GM18907 (cell line): Measurements from ENCODE around the gene DKKL1.
"Not testable (repeated sequence)": the region's sequence is repeated elsewhere in the genome, so short reads cannot be mapped to it uniquely, and the experiment has no call there.

Experiments
- ATAC-seq: cut with Tn5 transposase; IDR thresholded peaks from one replicate; pipeline ENCODE4 v1.9.1; 2021; ENCODE audit warnings: mild to moderate bottlenecking, moderate library complexity; ENCODE audit not compliant: unreplicated experiment

The DKKL1 gene

DNA sequence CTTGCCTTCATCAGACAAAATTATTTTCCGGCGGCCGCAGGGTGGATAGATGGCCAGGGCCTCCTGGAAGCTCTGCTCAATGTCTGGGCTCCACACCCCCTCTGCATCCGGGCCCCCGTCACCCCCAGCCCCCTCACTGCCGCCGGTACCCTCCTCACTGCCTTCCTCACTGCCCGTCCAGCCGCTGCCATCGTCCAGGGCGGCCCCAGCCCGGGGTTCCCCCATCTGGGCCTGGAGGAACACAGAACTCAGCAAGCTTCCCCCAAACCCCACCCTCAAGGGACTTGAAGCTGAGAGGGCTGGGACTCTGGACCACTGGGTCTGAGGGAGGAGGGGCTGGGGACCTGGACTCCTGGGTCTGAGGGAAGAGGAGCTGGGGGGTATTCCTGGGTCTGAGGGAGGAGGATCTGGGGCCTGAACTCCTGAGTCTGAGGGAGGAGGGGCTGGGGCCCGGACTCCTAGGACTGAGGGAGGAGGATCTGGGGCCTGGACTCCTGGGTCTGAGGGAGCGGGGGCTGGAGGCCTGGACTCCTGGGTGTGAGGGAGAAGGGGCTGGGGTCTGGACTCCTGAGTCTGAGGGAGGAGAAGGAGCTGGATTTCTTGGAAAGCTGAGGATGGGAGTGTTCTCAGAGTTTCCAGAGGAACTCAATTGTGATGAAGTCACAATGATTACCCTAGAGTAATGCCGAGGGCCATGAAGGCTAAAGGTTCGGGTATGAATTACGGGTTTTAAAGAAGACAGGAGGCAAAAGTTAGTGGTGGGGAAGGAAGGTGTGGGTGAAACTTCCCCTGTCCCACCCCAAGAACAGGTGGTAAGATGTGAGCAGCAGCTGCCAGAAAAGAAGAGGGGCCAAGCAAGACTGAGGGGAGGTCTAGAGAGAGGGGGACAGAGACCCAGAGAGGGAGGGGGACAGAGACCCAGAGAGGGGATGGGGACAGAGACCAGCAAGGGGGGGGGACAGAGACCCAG, 3.5 kb upstream of the DKKL1 start:
- ATAC-seq = no peak

DNA sequence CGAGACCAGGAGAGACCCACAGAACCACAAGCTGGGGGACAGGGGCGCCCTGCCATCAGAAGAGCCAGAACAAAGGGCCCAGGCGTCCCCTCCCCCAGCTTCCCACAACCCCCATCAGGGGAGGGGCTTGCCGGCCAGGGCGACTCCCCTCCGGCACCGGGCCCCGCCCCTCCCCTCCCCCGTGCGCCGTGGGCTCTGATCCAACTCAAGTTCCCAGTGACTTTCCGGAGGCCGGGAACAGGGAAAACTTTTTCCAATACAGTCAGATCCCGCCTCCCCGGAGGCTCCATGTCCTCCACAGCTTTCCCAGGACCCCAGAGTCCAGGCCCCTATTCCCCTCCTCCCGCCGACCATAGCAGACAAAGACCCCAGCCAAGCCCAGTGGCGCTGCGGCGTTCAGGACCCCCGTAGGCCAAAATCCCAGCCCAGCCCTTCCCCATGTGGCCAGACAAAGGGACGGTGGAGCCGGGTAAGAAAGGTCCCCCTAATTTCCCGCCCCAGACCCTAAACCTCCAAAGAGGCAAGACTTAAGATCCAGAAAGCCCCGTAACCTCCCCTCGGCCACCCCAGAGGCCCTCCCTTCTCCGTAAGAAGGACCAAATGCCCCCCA, 2.1 kb upstream of the DKKL1 start:
- no peak for ATAC-seq

DNA sequence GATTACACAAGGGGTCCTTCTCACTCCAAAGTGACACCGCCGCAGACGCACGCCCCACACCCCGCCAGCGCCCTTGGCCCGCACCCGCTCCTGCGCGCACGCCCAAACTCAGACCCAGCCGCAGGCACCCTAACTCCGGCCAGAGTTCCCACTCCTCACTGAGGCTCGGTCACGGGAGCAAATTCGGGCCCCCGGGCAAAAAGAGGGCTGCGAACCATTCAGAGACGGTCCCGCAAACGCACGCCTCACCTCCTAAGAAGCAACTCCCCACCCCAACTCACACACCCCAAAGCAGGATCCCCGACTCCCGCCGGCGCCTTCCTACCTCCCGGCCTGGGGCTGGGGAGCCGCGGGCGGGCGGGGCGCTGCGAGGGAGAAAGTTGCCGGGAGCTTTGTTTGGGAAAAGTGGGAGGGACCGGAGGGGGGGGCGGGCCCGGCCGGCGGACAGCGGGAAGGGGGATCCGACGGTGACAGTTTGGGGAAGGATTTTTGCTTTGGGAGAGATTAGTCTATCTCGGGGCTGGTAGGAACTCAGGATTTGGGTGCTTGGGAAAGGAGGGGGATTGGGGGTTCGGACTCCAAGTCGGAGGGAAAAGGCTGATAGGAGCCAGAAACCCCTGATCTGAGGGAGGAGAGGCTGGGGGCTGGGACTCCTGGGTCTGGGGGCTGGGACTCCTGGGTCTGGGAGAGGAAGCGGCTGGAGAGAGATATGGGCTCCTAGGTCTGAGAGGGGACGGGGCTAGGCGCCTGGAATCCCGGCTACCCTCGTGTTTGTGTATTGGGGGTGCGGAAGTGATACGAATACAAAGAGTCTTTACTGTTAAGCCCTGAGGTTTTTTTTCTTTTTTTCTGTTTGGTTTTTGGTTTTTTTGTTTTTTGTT, 1.4 kb upstream of the DKKL1 start, which contains the start of gene TEAD2:
TEAD2 (minus strand) TSS at position 369 of the 881 bp plus-strand sequence. CDS start 2,341 bp downstream, outside the sequence.
- no peak for ATAC-seq

DNA sequence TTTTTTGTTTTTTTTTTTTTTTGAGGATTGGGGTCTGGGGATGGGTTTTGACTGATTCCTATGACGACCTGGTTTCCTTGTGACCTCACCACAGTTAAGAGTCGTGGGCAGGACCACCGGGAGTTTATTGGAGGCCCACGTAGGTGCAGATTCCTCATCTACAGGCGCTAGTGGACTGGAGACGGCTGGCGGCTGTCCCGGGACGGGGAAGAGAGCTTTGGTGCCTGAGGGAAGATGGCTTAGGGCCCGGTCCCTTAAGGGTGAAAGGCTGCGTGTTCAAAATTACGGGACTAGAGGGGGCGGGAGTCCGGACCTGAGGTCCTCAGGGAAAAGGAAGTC, 779 bp upstream of the DKKL1 start:
- no peak for ATAC-seq

DNA sequence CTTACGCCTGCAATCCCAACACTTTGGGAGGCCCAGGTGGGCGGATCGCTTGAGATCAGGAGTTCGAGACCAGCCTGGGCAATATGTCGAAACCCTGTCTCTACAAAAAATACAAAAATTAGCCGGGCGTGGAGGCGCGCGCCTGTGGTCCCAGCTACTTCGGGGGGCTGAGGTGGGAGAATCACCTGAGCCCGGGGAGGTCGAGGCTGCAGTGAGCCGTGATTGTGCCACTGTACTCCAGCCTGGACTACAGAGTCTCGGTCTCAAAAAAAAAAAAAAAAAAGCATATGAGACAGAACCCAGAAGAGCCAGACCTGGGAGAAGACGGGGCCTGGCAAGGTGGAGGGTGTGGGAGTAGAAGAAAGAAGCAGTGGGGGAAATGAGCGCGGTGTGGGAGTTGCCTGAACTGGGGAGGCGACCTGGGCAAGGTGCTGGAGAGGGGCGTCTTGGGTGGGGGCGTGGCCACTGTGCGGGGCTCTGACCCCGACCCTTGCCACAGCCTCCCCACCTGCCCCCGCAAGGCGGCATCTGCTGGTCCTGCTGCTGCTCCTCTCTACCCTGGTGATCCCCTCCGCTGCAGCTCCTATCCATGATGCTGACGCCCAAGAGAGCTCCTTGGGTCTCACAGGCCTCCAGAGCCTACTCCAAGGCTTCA, 533 bp downstream of the DKKL1 start:
- ATAC-seq = no peak

DNA sequence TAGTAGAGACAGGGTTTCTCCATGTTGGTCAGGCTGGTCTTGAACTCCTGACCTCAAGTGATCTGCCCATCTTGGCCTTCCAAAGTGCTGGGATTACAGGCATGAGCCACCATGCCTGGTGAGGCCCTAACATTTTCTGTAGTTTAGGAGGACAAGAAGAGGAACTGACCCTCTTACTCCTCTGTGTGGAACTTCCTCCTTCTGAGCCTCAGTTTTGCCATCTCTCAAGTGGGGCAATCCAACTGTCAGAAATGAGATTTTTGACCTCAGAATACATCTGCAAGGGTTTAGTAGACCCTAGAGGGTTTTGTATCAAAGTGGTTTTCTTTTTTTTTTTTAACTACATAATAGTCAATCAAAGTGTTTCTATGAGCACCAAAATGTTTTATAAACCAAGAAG, 2.4 kb downstream of the DKKL1 start:
- no peak for ATAC-seq

DNA sequence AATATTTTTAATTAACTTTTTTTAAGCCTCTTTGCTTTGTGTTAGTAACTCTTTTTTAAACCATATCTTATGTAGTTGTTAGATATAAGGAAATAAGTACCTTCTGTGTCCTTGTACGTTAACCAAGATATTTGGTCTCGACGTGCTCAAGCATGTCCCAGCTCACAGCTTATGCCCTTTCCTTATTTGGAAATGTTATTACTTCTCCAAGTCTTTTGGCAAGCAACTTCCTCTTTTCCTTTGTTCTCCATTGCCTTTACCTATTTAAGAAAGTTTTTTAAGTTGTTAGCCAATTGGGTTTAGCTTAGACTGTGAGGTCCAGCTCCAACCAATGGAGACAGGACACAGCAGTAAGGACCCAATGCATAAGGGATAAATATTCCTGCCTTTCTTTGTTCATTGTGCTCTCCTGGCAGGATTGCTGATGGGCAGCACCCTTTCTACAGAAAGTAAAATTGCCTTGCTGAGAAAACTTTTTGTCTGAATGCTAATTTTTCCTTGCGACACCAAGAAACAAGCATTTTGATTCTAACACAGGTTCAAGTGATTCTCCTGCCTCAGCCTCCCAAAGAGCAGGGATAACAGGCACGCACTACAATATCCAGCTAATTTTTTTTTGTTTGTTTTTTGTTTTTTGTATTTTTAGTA, 5.2 kb downstream of the DKKL1 start:
- ATAC-seq = no peak

DNA sequence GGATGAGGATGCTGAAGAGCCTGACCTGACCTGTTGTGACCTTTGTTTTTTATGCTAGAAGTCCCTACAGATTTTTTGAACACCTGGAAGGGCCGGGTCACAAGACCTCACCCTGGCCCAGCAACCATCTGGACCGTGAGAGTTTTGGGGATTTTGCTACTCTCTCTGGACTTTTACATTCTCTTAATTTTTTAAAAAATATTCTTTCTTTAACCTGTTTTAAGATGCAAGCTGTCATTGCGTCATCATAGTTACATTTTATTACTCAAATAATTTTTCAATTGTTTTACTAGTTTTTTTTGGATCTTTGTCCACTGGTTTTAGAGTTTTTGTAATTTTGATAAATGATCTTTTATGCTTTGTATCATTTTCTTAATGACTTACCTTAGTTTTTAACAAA, 7.5 kb downstream of the DKKL1 start:
- no peak for ATAC-seq

DNA sequence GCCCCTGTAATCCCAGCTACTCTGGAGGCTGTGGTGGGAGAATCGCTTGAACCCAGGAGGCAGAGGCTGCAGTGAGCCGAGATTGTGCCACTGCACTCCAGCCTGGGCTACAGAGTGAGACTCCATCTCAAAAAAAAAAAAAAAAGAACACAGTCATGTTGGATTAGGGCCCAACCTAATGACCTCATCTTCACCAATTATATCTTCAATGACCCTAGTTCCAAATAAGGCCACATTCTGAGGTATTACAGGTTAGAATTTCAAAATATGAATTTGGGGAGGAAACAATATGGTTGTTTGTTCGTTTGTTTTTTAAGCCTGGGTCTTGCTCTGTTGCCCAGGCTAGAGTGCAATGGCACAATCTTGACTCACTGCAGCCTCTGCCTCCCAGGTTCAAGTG, 9.5 kb downstream of the DKKL1 start:
- ATAC-seq = not testable (repeated sequence)

DNA sequence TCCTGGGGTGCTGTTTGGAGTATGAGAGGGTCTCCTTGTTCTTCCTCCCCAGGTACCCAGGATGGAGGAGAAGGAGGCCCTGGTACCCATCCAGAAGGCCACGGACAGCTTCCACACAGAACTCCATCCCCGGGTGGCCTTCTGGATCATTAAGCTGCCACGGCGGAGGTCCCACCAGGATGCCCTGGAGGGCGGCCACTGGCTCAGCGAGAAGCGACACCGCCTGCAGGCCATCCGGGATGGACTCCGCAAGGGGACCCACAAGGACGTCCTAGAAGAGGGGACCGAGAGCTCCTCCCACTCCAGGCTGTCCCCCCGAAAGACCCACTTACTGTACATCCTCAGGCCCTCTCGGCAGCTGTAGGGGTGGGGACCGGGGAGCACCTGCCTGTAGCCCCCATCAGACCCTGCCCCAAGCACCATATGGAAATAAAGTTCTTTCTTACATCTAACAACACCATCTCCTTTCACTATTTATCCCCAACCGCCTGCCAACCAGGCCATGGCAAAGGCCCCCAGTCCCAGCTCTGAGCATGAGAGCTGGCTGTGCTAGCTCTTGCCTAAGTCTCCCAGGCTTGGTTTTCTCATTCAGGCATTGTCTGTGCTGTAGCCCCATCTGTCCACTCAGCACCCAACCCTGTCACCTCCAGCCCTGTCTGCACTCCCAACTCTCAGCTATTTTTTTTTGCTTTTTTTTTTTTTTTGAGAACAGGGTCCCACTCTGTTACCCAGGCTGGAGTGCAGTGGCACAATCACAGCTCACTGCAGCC, 11.2 kb downstream of the DKKL1 start:
- no peak for ATAC-seq

DNA sequence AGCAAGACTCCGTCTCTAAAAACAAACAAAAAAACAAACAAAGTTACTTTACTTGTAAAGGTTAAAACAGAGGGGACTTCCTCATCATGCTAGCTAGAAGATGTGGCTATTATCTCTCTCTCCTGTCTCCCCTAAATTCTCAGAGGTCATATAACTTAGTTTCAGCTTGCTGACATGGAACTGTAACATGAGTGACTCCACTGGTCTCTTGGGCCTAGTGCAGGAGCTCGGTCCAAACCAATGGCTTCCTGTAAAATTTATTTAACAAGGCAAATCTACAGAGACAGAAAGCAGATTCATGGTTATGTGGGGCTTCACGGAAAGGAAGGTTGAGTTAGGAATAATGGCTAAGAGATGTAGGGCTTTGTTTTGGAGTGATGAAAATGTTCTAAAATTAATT, 14.8 kb downstream of the DKKL1 start:
- ATAC-seq = no peak

DNA sequence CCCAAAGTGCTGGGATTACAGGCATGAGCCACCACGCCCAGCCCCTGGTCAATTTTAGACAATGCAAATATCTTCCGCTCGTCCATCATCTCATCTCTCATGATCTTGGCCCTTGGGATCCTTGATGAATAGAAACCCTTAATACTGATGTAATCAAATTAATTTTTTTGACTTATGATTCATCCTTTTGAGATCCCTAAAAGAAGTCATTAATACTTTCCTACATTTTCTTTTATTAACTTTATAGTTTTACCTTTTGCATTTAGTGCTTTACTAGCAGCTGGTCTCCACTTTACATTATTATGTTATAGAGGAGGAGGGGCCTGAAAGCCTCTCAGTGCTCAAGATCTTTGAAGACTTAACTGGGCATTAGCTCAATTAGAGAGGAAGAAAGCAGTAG, 16.7 kb downstream of the DKKL1 start:
- ATAC-seq = no peak

DNA sequence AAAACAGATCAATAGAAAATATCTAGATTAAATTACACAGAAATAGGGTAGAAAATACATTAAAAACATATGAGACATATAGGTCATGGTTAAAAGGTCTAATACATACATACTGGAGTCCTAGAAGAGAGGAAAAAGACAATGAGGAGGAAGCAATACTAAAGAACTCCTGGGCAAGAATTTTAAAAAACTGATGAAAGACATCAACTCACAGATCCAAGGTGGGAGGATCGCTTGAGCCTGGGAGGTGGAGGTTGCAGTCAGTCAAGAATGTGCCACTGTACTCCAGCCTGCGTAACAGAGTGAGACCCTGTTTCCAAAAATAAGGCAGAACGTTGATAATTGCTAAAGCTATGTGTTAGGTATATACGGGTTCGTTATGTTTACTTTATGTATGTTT, 19.0 kb downstream of the DKKL1 start:
- ATAC-seq = no peak

DNA sequence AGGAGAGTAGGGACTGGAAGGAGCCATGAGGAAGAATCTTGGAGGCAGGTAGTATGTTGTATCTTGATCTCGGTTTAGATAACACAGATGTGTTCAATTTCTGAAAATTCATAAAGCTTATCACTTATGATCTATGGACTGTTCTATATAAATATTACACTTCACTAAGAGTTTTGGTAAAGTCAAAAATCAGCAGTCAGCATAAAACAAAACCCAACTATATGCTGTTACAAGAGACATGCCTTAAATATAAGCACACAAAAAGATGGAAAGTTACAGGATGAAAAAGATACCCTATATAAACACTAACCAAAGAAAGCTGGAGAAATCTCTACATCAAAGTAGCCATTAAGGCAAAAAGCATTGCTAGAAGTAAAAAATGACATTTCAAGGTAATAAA, 19.9 kb downstream of the DKKL1 start:
- ATAC-seq = no peak

DNA sequence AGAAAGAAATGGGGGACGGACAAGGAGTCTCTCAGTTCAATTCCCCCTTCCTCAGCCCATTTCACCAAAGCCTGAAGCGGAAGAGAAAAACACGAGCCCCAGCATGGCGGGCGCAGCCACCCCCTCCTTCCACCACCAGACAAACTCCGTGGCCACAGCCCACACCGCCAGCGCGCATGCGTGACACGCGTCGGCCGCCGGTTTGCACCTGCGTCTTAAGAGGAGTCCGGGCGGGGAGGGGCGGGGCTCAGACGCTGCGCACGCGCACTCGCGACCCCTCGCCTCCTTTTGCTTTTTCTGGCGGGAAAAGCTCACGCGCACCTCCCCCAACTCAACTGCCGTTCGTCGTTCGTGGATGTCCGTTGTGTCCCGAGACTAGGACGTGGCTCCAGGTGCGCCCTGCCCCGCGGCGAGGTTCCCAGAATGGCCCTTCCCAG, 24.3 kb downstream of the DKKL1 start, which contains the start of gene KASH5:
KASH5 (plus strand) TSS at position 314 of the 437 bp plus-strand sequence. CDS start 2,635 bp downstream, outside the sequence.
- no peak for ATAC-seq

DNA sequence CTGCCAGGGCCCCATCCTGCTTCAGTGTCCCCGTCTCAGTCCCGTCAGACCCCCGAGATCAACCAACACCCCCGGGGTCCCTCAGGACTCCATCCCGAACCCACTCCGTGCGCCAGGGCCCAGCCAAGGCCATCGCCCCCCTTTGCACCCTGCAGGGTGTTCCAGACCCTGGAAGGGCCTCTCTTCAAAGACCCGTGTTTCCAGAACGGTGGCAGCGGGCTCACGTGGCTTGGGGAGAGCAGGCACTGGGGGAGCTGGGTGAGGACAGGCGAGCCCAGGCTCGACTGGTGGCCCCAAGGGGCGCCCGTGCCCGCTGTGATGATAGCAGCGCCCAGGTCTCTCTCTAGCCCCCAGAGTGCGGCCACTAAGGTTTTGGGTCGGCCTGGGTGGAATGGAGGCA, 25.7 kb downstream of the DKKL1 start:
- ATAC-seq = no peak

DNA sequence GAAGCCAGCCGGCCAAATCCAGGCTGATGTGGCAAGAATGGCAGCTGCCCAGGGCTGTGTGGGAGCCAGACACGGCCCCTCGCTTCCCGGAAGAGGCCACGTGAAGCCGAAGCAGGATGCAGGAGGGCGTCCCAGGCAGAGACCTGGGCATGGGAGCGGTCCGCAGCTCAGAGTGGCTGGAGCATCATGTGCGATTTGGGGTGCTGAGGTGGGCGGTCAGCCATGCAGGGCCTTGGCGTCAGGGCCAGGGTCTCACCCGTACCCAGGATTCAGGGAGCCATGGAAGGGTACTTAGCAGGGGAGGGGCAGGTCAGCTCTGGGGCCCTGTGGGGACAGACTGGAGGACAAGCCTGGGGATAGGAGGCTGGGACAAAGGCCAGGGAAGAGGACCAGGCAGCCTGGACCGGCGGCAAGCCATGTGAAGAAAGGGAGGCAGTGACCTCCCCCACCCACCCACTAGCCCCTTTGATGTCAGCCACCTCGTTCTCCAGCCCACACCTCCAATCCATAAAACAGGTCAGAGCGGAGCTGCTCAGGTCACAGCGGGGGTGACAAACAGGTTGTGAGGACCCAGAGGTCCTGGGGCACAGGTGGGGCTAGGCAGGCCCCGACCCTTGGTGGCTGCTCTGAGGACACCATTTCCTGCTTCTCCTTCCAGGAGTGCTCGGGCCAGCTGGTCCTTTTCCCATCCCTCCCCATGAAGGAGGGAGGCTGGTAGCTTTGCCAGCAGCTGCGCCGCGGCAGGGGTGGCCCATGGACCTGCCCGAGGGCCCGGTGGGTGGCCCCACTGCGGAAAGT, 26.7 kb downstream of the DKKL1 start:
- ATAC-seq = no peak

DNA sequence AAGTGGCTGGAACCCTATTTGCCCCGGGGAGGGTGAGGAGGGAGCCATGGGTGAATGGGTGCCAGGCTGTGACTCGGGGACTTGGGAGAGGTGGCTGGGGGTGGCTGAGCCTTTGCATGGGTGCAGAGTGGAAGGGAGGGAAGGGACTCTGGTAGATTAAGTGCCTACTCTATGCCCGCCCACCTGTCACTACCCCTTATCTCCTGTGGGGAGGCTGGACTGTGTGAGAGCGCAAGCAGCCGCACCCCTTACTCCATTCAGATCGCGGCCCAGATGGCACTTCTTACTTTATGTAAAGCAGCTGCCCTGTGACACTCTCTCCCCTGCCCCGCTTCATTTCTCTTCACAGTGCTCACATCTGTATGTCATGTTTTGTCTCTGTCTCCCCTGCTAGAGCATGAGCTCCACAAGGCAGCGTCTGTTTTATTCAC, 27.3 kb downstream of the DKKL1 start:
- ATAC-seq = no peak
